Hematopoietic multipotent progenitor cell treated with erythropoietin and hydrocortisone succinate and interleukin-3 and kit ligand, for 4 days (in vitro differentiated cells): ENCODE data around the gene ARSA.
A peak's percentile ranks its signal among the peaks of the same experiment; 100 is the strongest.
"Not testable (repeated sequence)": the region's sequence is repeated elsewhere in the genome, so short reads cannot be mapped to it uniquely, and the experiment has no call there.

Experiments used
- DNase-seq: peaks from one replicate; pipeline ENCODE4 v3.0.0-alpha.2; 2015

The ARSA gene

GRCh38 chr22:50654664-50655063 lies 26.7 kb upstream of the ARSA start:
- DNase-seq = not testable (repeated sequence)

GRCh38 chr22:50653256-50653655 lies 25.3 kb upstream of the ARSA start:
- no peak for DNase-seq

GRCh38 chr22:50643821-50644101 lies 15.8 kb upstream of the ARSA start:
- not testable (repeated sequence) for DNase-seq

GRCh38 chr22:50643021-50643820 lies 15.3 kb upstream of the ARSA start:
- not testable (repeated sequence) for DNase-seq

DNA sequence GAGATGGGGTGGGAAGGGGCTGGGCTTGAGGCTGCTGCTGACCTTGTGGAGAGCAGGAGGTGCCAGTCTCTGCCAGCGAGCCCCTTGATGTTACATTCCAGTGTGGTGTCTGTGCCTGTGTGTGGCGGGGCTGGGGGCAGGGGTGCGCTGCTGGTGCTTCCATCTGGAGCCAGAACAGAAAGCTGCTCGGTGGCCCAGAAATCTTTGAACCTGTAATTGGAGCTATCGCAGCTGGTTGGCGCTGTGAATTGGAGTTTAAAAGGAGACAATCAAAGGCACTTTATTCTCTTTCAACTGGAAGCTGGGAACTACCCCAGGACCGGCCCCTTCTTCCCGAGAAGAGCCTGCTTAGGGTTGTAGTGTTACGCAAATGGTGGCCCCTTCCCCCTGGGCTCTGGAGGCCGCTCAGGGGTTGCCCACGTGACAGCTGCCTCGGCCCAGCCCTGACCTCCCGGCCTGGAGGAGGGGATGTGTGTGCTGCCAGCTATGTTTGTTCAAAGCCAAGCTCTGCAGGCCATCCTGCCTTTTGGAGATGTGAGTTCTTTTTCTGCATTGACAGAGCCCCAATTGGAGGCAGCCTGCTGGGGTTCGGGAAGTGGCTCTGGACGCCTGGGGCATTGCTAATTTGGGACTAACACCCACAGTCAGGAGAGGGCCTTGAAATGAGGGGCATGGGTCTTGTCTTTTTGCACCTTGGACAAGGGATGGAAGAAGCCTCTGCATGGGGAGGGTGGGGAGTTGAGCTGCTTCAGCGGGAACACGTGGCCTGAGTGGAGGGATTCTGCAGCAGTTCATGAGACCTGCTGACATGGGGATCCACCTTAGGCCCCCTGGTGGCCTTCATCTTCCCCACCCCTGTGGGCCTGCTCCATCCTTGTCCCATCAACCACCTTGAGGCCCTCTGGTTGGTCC lies 14.0 kb upstream of the ARSA start:
- DNase-seq = peak; percentile 43

GRCh38 chr22:50640857-50641647 lies 13.1 kb upstream of the ARSA start:
- no peak for DNase-seq

- not testable (repeated sequence) for DNase-seq
These were observed 12.3 kb upstream of the ARSA start for GRCh38 chr22:50640296-50640695.

GRCh38 chr22:50635591-50635990 lies 7.6 kb upstream of the ARSA start:
- DNase-seq = no peak

GRCh38 chr22:50633771-50634170 lies 5.8 kb upstream of the ARSA start:
- DNase-seq = no peak

DNA sequence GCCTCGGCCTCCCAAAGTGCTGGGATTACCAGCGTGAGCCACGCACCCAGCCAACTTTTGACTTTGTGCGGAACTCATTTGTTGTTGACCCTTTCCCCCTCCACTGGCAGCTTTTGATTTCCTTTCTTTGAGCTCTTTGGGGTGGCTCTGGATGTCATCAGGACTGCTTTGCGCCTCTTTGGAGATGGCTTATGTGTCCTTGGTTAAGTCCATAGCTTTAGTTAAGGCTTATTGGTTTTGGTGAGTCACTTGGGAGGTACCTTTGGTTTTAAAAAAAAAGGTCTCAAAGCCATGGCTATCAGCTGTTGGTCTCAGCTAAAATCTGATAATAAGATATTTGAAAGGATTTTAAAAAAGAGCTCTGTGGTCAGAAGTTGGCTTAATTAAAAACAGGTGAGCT lies 5.1 kb upstream of the ARSA start:
- no peak for DNase-seq

- DNase-seq = peak; percentile 45
These were observed 2.4 kb upstream of the ARSA start for GRCh38 chr22:50630376-50630775.

DNA sequence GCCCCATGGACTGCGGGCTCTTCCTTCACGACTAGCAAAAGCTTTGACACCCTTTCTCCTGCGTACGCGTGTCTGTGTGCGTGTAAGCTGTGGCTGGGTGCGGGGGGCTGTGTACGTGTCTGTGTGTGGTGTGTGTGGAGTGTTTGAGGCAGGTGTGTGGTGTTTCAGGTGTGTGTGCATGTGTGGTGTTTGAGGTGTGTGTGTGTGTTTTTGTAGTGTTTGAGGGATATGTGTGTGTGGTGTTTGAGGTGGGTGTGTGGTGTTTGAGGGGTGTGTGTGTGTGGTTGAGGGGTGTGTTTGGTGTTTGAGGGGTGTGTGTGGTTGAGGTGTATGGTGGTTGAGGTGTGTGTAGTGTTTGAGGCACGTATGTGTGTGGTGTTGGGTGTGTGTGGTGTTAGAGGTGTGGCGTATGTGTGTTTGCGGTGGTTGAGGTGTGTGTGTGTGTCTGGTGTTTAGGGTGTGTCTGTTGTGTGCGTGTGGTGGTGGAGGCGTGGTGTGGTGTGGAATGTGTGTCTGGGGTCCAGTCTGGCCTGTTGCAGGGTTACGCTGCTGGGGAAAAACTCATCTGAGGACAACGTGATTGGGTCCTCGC lies 687 bp upstream of the ARSA start:
- DNase-seq = no peak

- no peak for DNase-seq
These were observed 906 bp downstream of the ARSA start for GRCh38 chr22:50626850-50627641.

GRCh38 chr22:50626314-50626849 lies 1.6 kb downstream of the ARSA start:
- no peak for DNase-seq

GRCh38 chr22:50625568-50626313 lies 2.2 kb downstream of the ARSA start:
- no peak for DNase-seq

DNA sequence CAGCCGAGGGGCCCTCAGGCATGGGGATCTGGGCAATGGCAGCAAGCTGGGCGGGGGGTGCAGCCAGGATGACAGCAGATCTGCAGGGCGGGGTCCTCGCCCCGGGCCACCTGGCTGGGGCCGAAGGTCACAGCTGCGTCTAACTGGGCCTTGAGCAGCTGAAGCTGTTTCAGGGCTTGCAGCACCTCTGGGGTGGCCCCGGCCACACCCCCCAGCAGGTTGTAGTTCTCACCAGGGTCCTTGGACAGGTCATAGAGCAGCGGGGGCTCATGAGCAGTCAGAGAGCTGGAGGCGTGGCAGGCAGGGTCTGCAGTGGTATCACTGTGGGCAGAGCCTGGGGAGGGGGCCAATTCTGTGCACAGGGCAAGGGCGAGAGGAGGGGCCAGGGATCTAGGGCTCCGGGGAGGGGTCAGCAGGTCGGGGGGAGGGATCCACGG lies 2.8 kb downstream of the ARSA start:
- DNase-seq = no peak

- DNase-seq = no peak
These were observed 3.4 kb downstream of the ARSA start for GRCh38 chr22:50624347-50625130.

DNA sequence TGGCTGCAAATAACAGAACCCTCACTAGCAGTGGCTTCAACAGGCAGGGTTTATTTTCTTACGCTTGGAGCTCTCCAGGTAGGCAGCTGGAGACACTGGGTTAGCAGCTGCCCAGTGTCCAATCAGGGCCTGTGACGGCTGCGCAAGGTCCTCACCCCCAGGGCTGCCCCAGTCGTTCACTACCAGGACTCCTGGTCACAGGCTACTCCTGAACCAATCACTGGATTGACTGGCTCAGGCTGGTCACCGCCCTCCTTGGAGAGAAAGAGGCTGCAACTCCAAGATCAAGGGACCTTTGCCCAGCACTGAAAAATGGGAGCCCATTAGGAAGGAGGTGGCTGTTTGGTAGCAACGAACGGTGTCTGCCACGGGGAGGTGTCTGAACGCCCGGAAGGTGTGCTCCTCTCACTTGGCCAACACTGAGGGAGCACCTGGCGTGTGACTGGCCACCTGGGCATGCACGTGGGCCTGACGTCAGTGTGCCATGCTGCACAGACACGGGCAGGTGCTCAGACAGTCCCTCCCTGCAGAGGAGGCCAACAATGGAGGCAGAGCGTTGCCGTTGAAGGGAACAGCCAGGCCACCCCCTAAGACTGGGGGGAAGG lies 5.1 kb downstream of the ARSA start:
- DNase-seq = no peak

DNA sequence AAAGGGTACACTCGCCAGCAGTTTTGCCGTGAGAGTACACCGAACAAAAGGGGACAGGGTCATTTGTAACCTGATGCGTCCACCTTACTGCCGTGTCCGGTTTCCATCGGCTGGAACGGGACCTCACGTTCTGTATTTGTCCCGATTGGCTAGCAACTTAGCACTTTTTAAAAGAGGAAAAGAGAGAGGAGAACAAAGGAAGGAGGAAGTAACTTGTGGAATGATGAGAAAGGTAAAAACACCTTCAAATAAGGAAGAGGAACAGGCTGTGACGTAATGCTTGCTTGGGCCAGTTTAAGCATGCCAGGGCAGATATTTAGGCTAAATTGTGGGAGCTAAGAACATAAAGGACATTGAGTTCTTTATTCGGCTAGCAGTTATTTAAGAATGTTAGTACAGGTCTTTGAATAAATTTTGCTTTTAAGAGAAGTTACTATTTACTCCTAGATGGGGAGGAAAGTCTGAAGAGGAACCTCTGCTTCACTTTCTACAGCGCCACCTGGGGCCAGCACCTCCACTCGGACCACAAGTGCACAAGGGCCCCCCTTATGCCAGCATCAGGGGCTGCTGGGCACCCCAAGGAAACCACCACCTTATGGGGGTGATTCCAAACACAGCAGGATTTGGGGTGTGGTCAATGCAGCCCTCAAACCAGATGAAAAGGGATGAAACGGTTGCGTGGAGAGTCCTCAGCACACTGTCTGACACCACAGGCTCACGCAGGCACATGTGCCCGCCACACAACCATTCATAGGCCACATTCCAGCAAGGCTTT lies 5.8 kb downstream of the ARSA start:
- DNase-seq = peak; percentile 49
